Suprapubic skin (tissue), 4 donors: ENCODE measurements around the gene LARGE1. TPM values are rescaled to one million over a fixed set of nuclear protein-coding genes. Genes with fewer than 3 reads are reported as not detected.

Source experiments
- DNase-seq, 2 donors: peaks; one replicate each; pipeline ENCODE4 v3.0.0-alpha.2; 2019; ENCODE audit warnings: low spot score in 2 of 2
- H3K27ac ChIP-seq: fragments of 200-600 bp; sonication (generic); one replicate; pipeline ENCODE4 v1.5.1; 2019
- H3K27me3 ChIP-seq: fragments of 200-600 bp; sonication (generic); one replicate; pipeline ENCODE4 v1.5.1; 2019
- H3K36me3 ChIP-seq: fragments of 200-600 bp; sonication (generic); one replicate; pipeline ENCODE4 v1.5.1; 2019
- H3K4me1 ChIP-seq: fragments of 200-600 bp; sonication (generic); one replicate; pipeline ENCODE4 v1.5.1; 2019
- H3K4me3 ChIP-seq: fragments of 200-600 bp; sonication (generic); one replicate; pipeline ENCODE4 v1.5.1; 2019; ENCODE audit warnings: mild to moderate bottlenecking
- H3K9me3 ChIP-seq: fragments of 200-600 bp; sonication (generic); one replicate; pipeline ENCODE4 v1.5.1; 2019
- EP300 ChIP-seq: sonication (generic); formaldehyde crosslinking; IDR thresholded peaks from one replicate; pipeline ENCODE4 v1.6.1; 2017; ENCODE audit warnings: antibody characterized with exemption
- POLR2A ChIP-seq, 2 donors: fragments of 450-650 bp; IDR thresholded peaks; one replicate each; pipeline ENCODE4 v1.6.1; 2017; ENCODE audit warnings: antibody characterized with exemption in 2 of 2, mild to moderate bottlenecking in 2 of 2, moderate library complexity in 2 of 2
- POLR2AphosphoS5 ChIP-seq, 3 donors: sonication (generic); formaldehyde crosslinking; IDR thresholded peaks; one replicate each; pipeline ENCODE4 v1.6.1; 2017; ENCODE audit warnings: antibody characterized with exemption in 3 of 3
- WGBS: methylation state at CpG from one replicate; pipeline ENCODE4 v1.1.5; 2018; 5-methylcytosine and 5-hydroxymethylcytosine counted together
- total RNA-seq, 4 donors: library from RNA; depleted of rRNA; stranded (reverse); fragments of >200 nt; gene quantifications; one replicate each; pipeline ENCODE4 v1.1.0, GENCODE V29; 2016
- TF ChIP-seq, protein P1 (sequence below), 2 donors: fragments of 200-600 bp in 1 of 2; fragments of 450-650 bp in 1 of 2; sonication (generic) in 1 of 2; IDR thresholded peaks; one replicate each; pipeline ENCODE4 v1.5.1; 2016 to 2019; ENCODE audit warnings: antibody characterized with exemption in 2 of 2, mild to moderate bottlenecking in 1 of 2, moderate library complexity in 1 of 2

Gene LARGE1
- total RNA-seq, 4 donors from 2014 or later = 12.1 to 41.6 (median 21.1) TPM

GRCh38 chr22:33920927-33921524, 750 bp upstream of the LARGE1 start:
- peaks cover 38% of the 10 kb centered on the region for H3K4me1 ChIP-seq
- H3K36me3 ChIP-seq = no peaks in the 10 kb centered on the region
- TF ChIP-seq POLR2A (IDR thresholded peaks at IDR 0.05) (peak; percentile 60 to 78), EP300 (no peak), POLR2AphosphoS5 (IDR thresholded peaks at IDR 0.05) (no peak)
- TF ChIP-seq, protein P1, sequence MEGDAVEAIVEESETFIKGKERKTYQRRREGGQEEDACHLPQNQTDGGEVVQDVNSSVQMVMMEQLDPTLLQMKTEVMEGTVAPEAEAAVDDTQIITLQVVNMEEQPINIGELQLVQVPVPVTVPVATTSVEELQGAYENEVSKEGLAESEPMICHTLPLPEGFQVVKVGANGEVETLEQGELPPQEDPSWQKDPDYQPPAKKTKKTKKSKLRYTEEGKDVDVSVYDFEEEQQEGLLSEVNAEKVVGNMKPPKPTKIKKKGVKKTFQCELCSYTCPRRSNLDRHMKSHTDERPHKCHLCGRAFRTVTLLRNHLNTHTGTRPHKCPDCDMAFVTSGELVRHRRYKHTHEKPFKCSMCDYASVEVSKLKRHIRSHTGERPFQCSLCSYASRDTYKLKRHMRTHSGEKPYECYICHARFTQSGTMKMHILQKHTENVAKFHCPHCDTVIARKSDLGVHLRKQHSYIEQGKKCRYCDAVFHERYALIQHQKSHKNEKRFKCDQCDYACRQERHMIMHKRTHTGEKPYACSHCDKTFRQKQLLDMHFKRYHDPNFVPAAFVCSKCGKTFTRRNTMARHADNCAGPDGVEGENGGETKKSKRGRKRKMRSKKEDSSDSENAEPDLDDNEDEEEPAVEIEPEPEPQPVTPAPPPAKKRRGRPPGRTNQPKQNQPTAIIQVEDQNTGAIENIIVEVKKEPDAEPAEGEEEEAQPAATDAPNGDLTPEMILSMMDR (IDR thresholded peaks at IDR 0.05) = no peak
- WGBS = 2% methylated on average over 25 of the region's 69 CpGs
- DNase-seq = peak; percentile 98 to 99
- H3K4me3 ChIP-seq = peak overlapping the region; percentile 90
- peak overlapping the region; percentile 80 for H3K27ac ChIP-seq
- H3K27me3 ChIP-seq = no peaks in the 10 kb centered on the region
- no peaks in the 10 kb centered on the region for H3K9me3 ChIP-seq

- H3K9me3 ChIP-seq = no peaks in the 10 kb centered on the region
- H3K36me3 ChIP-seq = no peaks in the 10 kb centered on the region
- no peaks in the 10 kb centered on the region for H3K27me3 ChIP-seq
- H3K27ac ChIP-seq = peak overlapping the region; percentile 60
- WGBS = 2% methylated on average over 9 of the region's 57 CpGs
- peak overlapping the region; percentile 90 for H3K4me3 ChIP-seq
- peaks cover 38% of the 10 kb centered on the region for H3K4me1 ChIP-seq
- DNase-seq = peak; percentile 67 to 79
- no peak for TF ChIP-seq POLR2AphosphoS5 (IDR thresholded peaks at IDR 0.05)
- no peak for TF ChIP-seq EP300
- TF ChIP-seq POLR2A (IDR thresholded peaks at IDR 0.05) = no peak
- TF ChIP-seq, protein P1 (IDR thresholded peaks at IDR 0.05) = no peak
Observed at GRCh38 chr22:33919391-33920196, 682 bp downstream of the LARGE1 start.

DNA sequence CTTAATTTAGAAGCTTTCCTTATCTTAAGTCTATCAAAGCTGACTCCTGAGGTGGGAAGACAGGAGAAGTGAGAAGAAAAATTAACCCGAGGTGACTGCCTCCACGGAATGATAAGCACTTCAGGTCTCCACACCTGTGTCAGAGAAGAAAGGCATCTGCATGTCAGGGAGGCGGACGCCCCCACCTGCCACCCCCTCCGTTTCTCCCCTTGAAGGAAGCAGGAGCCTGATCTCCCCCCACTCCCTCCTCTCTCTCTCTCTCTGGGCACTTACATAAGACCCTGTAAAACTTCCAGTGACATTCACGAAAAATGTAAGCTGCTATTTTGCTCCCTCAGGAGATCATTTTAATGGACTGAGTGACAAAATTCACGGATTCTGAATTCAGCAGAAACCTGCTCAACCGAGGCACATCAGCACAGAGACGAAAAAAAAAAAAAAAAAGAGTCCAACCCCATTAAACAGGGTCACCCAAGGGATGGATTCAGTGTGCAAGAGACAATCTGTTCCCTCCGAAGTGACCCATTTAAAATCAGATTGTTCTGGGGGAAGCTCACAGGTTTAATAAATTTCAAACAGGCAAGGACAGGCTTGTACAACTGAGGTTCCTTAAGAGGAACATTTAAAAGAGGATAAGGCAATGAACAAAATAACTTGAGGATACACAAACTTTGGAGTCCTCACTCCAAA, 1.5 kb downstream of the LARGE1 start:
- H3K4me1 ChIP-seq = peaks cover 38% of the 10 kb centered on the region
- no peak for DNase-seq
- no peak overlapping the region for H3K27ac ChIP-seq
- H3K4me3 ChIP-seq = peak overlapping the region; percentile 90
- no peak for TF ChIP-seq POLR2A (IDR thresholded peaks at IDR 0.05)
- TF ChIP-seq POLR2AphosphoS5 (IDR thresholded peaks at IDR 0.05) = no peak
- TF ChIP-seq EP300 = no peak
- TF ChIP-seq, protein P1 (IDR thresholded peaks at IDR 0.05) = no peak
- no peaks in the 10 kb centered on the region for H3K36me3 ChIP-seq
- no peaks in the 10 kb centered on the region for H3K27me3 ChIP-seq
- H3K9me3 ChIP-seq = no peaks in the 10 kb centered on the region
- 61% methylated on average over 10 of the region's 10 CpGs for WGBS

- Histone ChIP-seq H3K4me1 (peaks cover 28% of the 10 kb centered on the region), H3K27me3 (no peaks in the 10 kb centered on the region), H3K4me3 (peak overlapping the region; percentile 90), H3K9me3 (no peaks in the 10 kb centered on the region), H3K36me3 (no peaks in the 10 kb centered on the region), H3K27ac (no peak overlapping the region)
- TF ChIP-seq EP300 (no peak), POLR2A (IDR thresholded peaks at IDR 0.05) (no peak), POLR2AphosphoS5 (IDR thresholded peaks at IDR 0.05) (no peak)
- TF ChIP-seq, protein P1 (IDR thresholded peaks at IDR 0.05) = no peak
- WGBS = 60% methylated on average over 10 of the region's 10 CpGs
- no peak for DNase-seq
Observed at GRCh38 chr22:33917744-33918406, 2.4 kb downstream of the LARGE1 start.
